CD4-positive, alpha-beta T cell (primary cell): ENCODE measurements around the gene EPM2A. TPM values are rescaled to one million over a fixed set of nuclear protein-coding genes. Genes with fewer than 3 reads are reported as not detected.

Source experiments
- ATAC-seq: fragments of 200-7000 bp; cut with Tn5 transposase; one replicate; pipeline ENCODE4 v1.10.0; 2022; ENCODE audit warnings: mild to moderate bottlenecking; ENCODE audit not compliant: poor library complexity
- CTCF ChIA-PET: fragments of 350-600 bp; sonication (Branson Sonifier 250); formaldehyde crosslinking; loops from one replicate; lab custom pipeline; 2021; ENCODE audit warnings: antibody characterized with exemption, inconsistent platforms; lab: Charles Lee
- POLR2A ChIA-PET: fragments of 350-600 bp; sonication (Branson Sonifier 250); formaldehyde crosslinking; loops from one replicate; lab custom pipeline; 2021; ENCODE audit warnings: antibody characterized with exemption, inconsistent platforms; lab: Charles Lee
- DNase-seq, 14 experiments: peaks; one replicate each; pipeline ENCODE4 v3.0.0-alpha.2; 2013 to 2020; ENCODE audit warnings: mixed read lengths in 2 of 14
- H3K27ac ChIP-seq, 2 donors: one replicate each; pipeline versions ENCODE4 v1.5.1 to v1.7.0; 2013; ENCODE audit warnings: low read length in 2 of 2, low read depth in 1 of 2, mild to moderate bottlenecking in 1 of 2
- H3K27me3 ChIP-seq, 2 experiments: 1 replicate in 1 of 2; 2 replicates in 1 of 2; pipeline versions ENCODE4 v1.6.1 to v1.7.0; 2013; ENCODE audit warnings: low read length in 2 of 2, control low read depth in 1 of 2, mild to moderate bottlenecking in 1 of 2, moderate library complexity in 1 of 2; ENCODE audit not compliant: insufficient read depth in 2 of 2, control insufficient read depth in 1 of 2
- H3K36me3 ChIP-seq: one replicate; pipeline ENCODE4 v1.6.1; 2013; ENCODE audit warnings: low read length, control low read depth; ENCODE audit not compliant: insufficient read depth
- H3K4me1 ChIP-seq: one replicate; pipeline ENCODE4 v1.6.1; 2013; ENCODE audit warnings: low read length, control low read depth; ENCODE audit not compliant: insufficient read depth
- H3K4me3 ChIP-seq: one replicate; pipeline ENCODE4 v1.5.1; 2013; ENCODE audit warnings: mild to moderate bottlenecking, low read length, moderate library complexity
- H3K9me3 ChIP-seq, 2 experiments: 1 replicate in 1 of 2; 2 replicates in 1 of 2; pipeline versions ENCODE4 v1.6.1 to v1.7.0; 2013; ENCODE audit warnings: low read length in 2 of 2, mild to moderate bottlenecking in 2 of 2, control low read depth in 1 of 2, moderate library complexity in 1 of 2; ENCODE audit not compliant: control insufficient read depth in 1 of 2, insufficient read depth in 1 of 2
- H3K27ac Mint-ChIP-seq: one replicate; pipeline ENCODE4 v1.8.0; 2020; ENCODE audit warnings: mixed read lengths
- H3K27me3 Mint-ChIP-seq: one replicate; pipeline ENCODE4 v1.8.0; 2021; ENCODE audit warnings: mixed read lengths
- H3K36me3 Mint-ChIP-seq: one replicate; pipeline ENCODE4 v1.8.0; 2021; ENCODE audit warnings: low read depth, mixed read lengths
- H3K4me1 Mint-ChIP-seq: one replicate; pipeline ENCODE4 v1.8.0; 2021; ENCODE audit warnings: low read depth, mixed read lengths
- H3K4me3 Mint-ChIP-seq: one replicate; pipeline ENCODE4 v1.8.0; 2020; ENCODE audit warnings: mild to moderate bottlenecking, mixed read lengths
- H3K9me3 Mint-ChIP-seq: one replicate; pipeline ENCODE4 v1.8.0; 2020; ENCODE audit warnings: mixed read lengths
- CTCF ChIP-seq: fragments of 200-600 bp; IDR thresholded peaks from one replicate; pipeline ENCODE4 v1.8.0; 2022; ENCODE audit warnings: antibody characterized with exemption, mild to moderate bottlenecking
- intact Hi-C, 2 experiments: fragments of 100-400 bp; cut with DNase I in 1 of 2; cut with micrococcal nuclease in 1 of 2; formaldehyde crosslinking; loops; one replicate each; pipeline versions ENCODE4 v1.15.1 to v1.9.0; 2023 to 2025; cut with DNase I, micrococcal nuclease
- total RNA-seq, 174 experiments: library from RNA in 2 of 174; stranded (reverse) in 2 of 174; gene quantifications; one replicate each; pipeline ENCODE4 v1.2.3 and lab custom pipeline; 2021 to 2026

EPM2A gene
- total RNA-seq, 2 experiments from 2014 or later = 5.0 to 5.7 TPM

GRCh38 chr6:145721144-145721543 is 14.2 kb downstream of the EPM2A start:
- no peaks in the 10 kb centered on the region for H3K27me3 ChIP-seq
- peaks cover 0 to 17% of the 10 kb centered on the region in 2 experiments for H3K9me3 ChIP-seq
- H3K4me1 ChIP-seq = no peaks in the 10 kb centered on the region
- Mint-ChIP-seq H3K27ac (no peak overlapping the region), H3K4me1 (no peaks in the 10 kb centered on the region), H3K27me3 (no peaks in the 10 kb centered on the region), H3K9me3 (peaks cover 6% of the 10 kb centered on the region), H3K4me3 (no peak overlapping the region), H3K36me3 (peaks cover 41% of the 10 kb centered on the region)
- ChIA-PET CTCF (no interaction called here), POLR2A (interaction anchor here (0.8 kb wide), 1 partner anchor 14 kb away, joined by 3 read pairs; the partner anchor contains the start of gene EPM2A)
- DNase-seq = no peak
- no peaks in the 10 kb centered on the region for H3K36me3 ChIP-seq
- intact Hi-C loops = no loop called here
- no peak for ATAC-seq
- no peak for TF ChIP-seq CTCF
- no peak overlapping the region for H3K27ac ChIP-seq
- H3K4me3 ChIP-seq = no peak overlapping the region

GRCh38 chr6:145715426-145715825 is 19.9 kb downstream of the EPM2A start:
- ATAC-seq = no peak
- no peak for DNase-seq
- no peaks in the 10 kb centered on the region for H3K27me3 ChIP-seq
- Mint-ChIP-seq H3K4me3 (no peak overlapping the region), H3K9me3 (peaks cover 7% of the 10 kb centered on the region), H3K36me3 (peaks cover 50% of the 10 kb centered on the region), H3K4me1 (no peaks in the 10 kb centered on the region), H3K27ac (no peak overlapping the region), H3K27me3 (no peaks in the 10 kb centered on the region)
- H3K4me3 ChIP-seq = no peak overlapping the region
- H3K36me3 ChIP-seq = no peaks in the 10 kb centered on the region
- H3K4me1 ChIP-seq = no peaks in the 10 kb centered on the region
- intact Hi-C loops = no loop called here
- ChIA-PET POLR2A (no interaction called here), CTCF (no interaction called here)
- no peak for TF ChIP-seq CTCF
- H3K27ac ChIP-seq = no peak overlapping the region
- no peaks in the 10 kb centered on the region for H3K9me3 ChIP-seq

GRCh38 chr6:145714731-145715130 is 20.6 kb downstream of the EPM2A start:
- Mint-ChIP-seq H3K27me3 (no peaks in the 10 kb centered on the region), H3K36me3 (peaks cover 44% of the 10 kb centered on the region), H3K4me3 (no peak overlapping the region), H3K4me1 (no peaks in the 10 kb centered on the region), H3K9me3 (peaks cover 7% of the 10 kb centered on the region), H3K27ac (no peak overlapping the region)
- DNase-seq (no peak), ATAC-seq (no peak)
- ChIA-PET POLR2A (no interaction called here), CTCF (no interaction called here)
- intact Hi-C loops = no loop called here
- no peaks in the 10 kb centered on the region for H3K36me3 ChIP-seq
- H3K27ac ChIP-seq = no peak overlapping the region
- no peak overlapping the region for H3K4me3 ChIP-seq
- no peaks in the 10 kb centered on the region for H3K27me3 ChIP-seq
- no peaks in the 10 kb centered on the region for H3K9me3 ChIP-seq
- no peaks in the 10 kb centered on the region for H3K4me1 ChIP-seq
- TF ChIP-seq CTCF = no peak
